ENCODE results near the gene KMT2B.

DNA sequence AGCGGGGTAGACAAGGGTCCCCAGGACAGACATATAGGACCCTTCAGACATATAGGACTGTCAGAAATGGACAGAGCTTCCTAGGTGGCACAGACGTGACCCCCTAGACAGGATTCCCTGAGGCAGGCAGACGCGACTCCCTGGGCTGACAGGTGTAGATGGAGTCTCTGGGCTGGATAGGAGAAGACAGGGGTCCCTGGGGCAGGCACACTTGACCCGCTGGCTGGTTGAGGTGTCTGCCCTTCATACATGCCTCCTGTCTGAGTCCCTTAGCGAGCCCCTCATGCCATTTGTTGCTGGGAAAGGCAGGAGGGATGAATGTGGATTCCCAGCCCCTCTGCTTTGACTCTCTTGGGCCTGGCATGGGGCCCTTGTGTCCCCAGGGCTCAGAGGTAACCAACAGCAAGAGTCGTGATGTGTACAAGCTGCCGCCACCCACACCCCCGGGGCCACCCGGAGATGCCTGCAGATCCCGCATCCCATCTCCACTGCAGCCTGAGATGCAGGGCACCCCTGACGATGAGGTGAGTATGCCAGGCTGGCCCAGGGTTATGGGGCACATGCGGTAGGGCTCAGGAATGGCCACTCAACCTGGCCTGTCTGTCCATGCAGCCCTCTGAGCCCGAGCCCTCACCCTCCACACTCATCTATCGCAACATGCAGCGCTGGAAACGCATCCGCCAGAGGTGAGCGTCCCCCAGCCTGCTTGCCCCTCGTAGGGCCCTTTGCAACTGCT lies 36.0 kb downstream of the KMT2B start:
- TF ChIP-seq, protein P1, sequence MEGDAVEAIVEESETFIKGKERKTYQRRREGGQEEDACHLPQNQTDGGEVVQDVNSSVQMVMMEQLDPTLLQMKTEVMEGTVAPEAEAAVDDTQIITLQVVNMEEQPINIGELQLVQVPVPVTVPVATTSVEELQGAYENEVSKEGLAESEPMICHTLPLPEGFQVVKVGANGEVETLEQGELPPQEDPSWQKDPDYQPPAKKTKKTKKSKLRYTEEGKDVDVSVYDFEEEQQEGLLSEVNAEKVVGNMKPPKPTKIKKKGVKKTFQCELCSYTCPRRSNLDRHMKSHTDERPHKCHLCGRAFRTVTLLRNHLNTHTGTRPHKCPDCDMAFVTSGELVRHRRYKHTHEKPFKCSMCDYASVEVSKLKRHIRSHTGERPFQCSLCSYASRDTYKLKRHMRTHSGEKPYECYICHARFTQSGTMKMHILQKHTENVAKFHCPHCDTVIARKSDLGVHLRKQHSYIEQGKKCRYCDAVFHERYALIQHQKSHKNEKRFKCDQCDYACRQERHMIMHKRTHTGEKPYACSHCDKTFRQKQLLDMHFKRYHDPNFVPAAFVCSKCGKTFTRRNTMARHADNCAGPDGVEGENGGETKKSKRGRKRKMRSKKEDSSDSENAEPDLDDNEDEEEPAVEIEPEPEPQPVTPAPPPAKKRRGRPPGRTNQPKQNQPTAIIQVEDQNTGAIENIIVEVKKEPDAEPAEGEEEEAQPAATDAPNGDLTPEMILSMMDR (IDR thresholded peaks at IDR 0.05; ENCODE audit: low read length), result no peak
- no peak for TF ChIP-seq EZH2 (IDR thresholded peaks at IDR 0.05; ENCODE audit: borderline replicate concordance, low read length)

Data from OCI-LY1 (cell line).